Measurements from ENCODE around the gene TMPRSS3. TPM values are rescaled to one million over a fixed set of nuclear protein-coding genes. Genes with fewer than 3 reads are reported as not detected.

The TMPRSS3 gene
- total and polyA plus RNA-seq, 11 donors: 0.59 to 2.7 TPM; not detected in 9

GRCh38 chr21:42370894-42371654 is 24.8 kb downstream of the TMPRSS3 start:
- intact Hi-C loops (cut with DNase I): no loop called here
- WGBS, 4 donors: 76 to 82% (median 79%) methylated on average over 18 of the region's 18 CpGs
- Histone ChIP-seq H3K27ac (no peak overlapping the region), H3K4me1 (no peaks in the 10 kb centered on the region), H3K27me3 (peaks cover 0 to 36% (median 0%) of the 10 kb centered on the region in 9 donors), H3K4me3 (no peak overlapping the region), H3K9me3 (no peaks in the 10 kb centered on the region), H3K36me3 (no peaks in the 10 kb centered on the region)
- ATAC-seq (no peak), DNase-seq (no peak)
- TF ChIP-seq CTCF (IDR thresholded peaks at IDR 0.05): no peak
- no peak for TF ChIP-seq POLR2A (IDR thresholded peaks at IDR 0.05)

GRCh38 chr21:42369821-42370220 is 26.0 kb downstream of the TMPRSS3 start:
- intact Hi-C loops (cut with DNase I): no loop called here
- WGBS, 4 donors: 48 to 61% (median 56%) methylated on average over 10 to 16 of the region's 16 CpGs
- no peak for ATAC-seq

GRCh38 chr21:42367367-42368165 is 28.3 kb downstream of the TMPRSS3 start:
- TF ChIP-seq CTCF (IDR thresholded peaks at IDR 0.05) (no peak), POLR2A (IDR thresholded peaks at IDR 0.05) (no peak)
- ATAC-seq (no peak), DNase-seq (no peak)
- Histone ChIP-seq H3K27me3 (peaks cover 0 to 37% (median 6%) of the 10 kb centered on the region in 9 donors), H3K4me1 (no peaks in the 10 kb centered on the region), H3K4me3 (no peak overlapping the region), H3K36me3 (no peaks in the 10 kb centered on the region), H3K9me3 (no peaks in the 10 kb centered on the region), H3K27ac (no peak overlapping the region)
- intact Hi-C loops (cut with DNase I): no loop called here
- 85 to 91% (median 90%) methylated on average over 14 of the region's 14 CpGs for WGBS, 4 donors

More at GRCh38 chr21:42369821-42370220, 26.0 kb downstream of the TMPRSS3 start:
- Histone ChIP-seq H3K27me3 (peaks cover 0 to 34% (median under 1%) of the 10 kb centered on the region in 9 donors), H3K9me3 (no peaks in the 10 kb centered on the region), H3K4me3 (no peak overlapping the region), H3K36me3 (no peaks in the 10 kb centered on the region), H3K27ac (no peak overlapping the region), H3K4me1 (no peaks in the 10 kb centered on the region)
- TF ChIP-seq CTCF (IDR thresholded peaks at IDR 0.05) (no peak), POLR2A (IDR thresholded peaks at IDR 0.05) (no peak)
- DNase-seq: no peak

All from heart left ventricle (tissue), 16 donors.